ENCODE measurements around the gene HPCA.

DNA sequence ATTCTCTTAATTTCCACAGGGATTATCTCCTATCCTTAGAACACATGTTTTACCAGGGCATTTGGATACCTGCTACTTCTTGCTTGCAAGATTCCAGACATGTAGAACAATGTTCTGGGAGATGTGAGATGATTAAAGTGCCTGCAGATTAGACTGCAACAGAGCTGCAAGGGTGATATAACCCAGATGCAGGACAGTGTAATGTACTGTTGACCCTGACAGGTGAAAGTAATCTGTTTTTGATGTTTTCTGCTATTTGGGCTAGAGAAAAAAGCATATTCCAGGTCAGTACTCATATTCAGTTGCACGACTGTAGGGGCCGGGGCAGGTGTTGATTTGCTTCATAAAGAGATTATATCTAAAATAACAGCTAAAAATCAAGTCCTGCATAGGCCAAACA lies 42.0 kb downstream of the HPCA start:
- TF ChIP-seq, protein P1, sequence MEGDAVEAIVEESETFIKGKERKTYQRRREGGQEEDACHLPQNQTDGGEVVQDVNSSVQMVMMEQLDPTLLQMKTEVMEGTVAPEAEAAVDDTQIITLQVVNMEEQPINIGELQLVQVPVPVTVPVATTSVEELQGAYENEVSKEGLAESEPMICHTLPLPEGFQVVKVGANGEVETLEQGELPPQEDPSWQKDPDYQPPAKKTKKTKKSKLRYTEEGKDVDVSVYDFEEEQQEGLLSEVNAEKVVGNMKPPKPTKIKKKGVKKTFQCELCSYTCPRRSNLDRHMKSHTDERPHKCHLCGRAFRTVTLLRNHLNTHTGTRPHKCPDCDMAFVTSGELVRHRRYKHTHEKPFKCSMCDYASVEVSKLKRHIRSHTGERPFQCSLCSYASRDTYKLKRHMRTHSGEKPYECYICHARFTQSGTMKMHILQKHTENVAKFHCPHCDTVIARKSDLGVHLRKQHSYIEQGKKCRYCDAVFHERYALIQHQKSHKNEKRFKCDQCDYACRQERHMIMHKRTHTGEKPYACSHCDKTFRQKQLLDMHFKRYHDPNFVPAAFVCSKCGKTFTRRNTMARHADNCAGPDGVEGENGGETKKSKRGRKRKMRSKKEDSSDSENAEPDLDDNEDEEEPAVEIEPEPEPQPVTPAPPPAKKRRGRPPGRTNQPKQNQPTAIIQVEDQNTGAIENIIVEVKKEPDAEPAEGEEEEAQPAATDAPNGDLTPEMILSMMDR (optimal IDR thresholded peaks at IDR 0.05 in 1 of 3, IDR thresholded peaks at IDR 0.05 in 1 of 3, conservative IDR thresholded peaks at IDR 0.05 in 1 of 3; ENCODE audit: extremely low read depth in 1 of 3, insufficient read depth in 2 of 3, low read length in 3 of 3) = no peak
- no peak for TF ChIP-seq EZH2 (IDR thresholded peaks at IDR 0.05; ENCODE audit: low read length)
